ENCODE results near the gene CIART. TPM values are rescaled to one million over a fixed set of nuclear protein-coding genes. Genes with fewer than 3 reads are reported as not detected.

The CIART gene
- total and polyA plus RNA-seq, 2 of the 8 experiments (the other 6 are each of a cell fraction or from before 2014, with no cell fraction given): 9.6 to 33.3 TPM

- H3K23me2 ChIP-seq (ENCODE audit: low read depth, low read length): peaks cover 21% of the 10 kb centered on the region
- H4K8ac ChIP-seq (ENCODE audit: extremely low read depth, insufficient read depth, low read length): no peak overlapping the region
- DNase-seq (ENCODE audit: low read depth in 1 of 2, low spot score in 2 of 2) (no peak), FAIRE-seq (no peak)
- ChIA-PET CTCF (ENCODE audit: partially characterized antibody) (interaction anchor here (0.6 to 17.5 kb wide), 6 partner anchors 8 to 52 kb away, joined by 3 to 326 read pairs (median 4); partner anchors contain the start of genes APH1A, C1orf54 and CIART), POLR2A (ENCODE audit: partially characterized antibody) (interaction anchor here (0.6 to 19.4 kb wide), 10 partner anchors 10 to 287 kb away, joined by 3 to 535 read pairs (median 4); partner anchors contain the start of genes ADAMTSL4, APH1A, C1orf54 and CIART)
- no peak overlapping the region for H2AK5ac ChIP-seq (ENCODE audit: low read depth, low read length)
- no peak overlapping the region for H3K27ac ChIP-seq (ENCODE audit: low read depth, low read length)
- H3K4me1 ChIP-seq (replicated peaks in 1 of 4; ENCODE audit: control insufficient read depth in 3 of 4, insufficient read depth in 4 of 4, low read length in 3 of 4): peaks cover 2 to 10% (median 7%) of the 10 kb centered on the region in 4 experiments; a peak in 6 of 7 replicates
- peaks cover under 1 to 4% of the 10 kb centered on the region in 2 experiments for H4K20me1 ChIP-seq (replicated peaks in 1 of 2; ENCODE audit: control insufficient read depth in 1 of 2, insufficient read depth in 2 of 2, low read length in 2 of 2)
- 92% methylated on average over 6 of the region's 6 CpGs; no CpG with 5 or more reads in 1 of the 2 experiments for WGBS, 2 experiments (ENCODE audit: extremely low coverage in 1 of 2, insufficient coverage in 1 of 2, insufficient read length in 1 of 2, insufficient replicate concordance in 2 of 2, low coverage in 1 of 2, low lambda C conversion rate in 2 of 2, missing lambda C conversion rate in 1 of 2)
- no peak overlapping the region for H3K23ac ChIP-seq (ENCODE audit: insufficient read length)
- peaks cover 4 to 35% of the 10 kb centered on the region in 2 experiments for H3K79me2 ChIP-seq (ENCODE audit: control insufficient read depth in 1 of 2, insufficient read depth in 2 of 2, low read length in 2 of 2)
- TF ChIP-seq POLR2AphosphoS5 (IDR thresholded peaks at IDR 0.05; ENCODE audit: low read depth, low read length): no peak
- TF ChIP-seq GTF2F1 (IDR thresholded peaks at IDR 0.05; ENCODE audit: borderline replicate concordance, low read depth, low read length): no peak
- no peak; a peak in 1 of 3 replicates for TF ChIP-seq POLR2A (IDR thresholded peaks at IDR 0.05; ENCODE audit: control extremely low read depth in 1 of 2, low read depth in 2 of 2, low read length in 2 of 2)
- TF ChIP-seq ZNF274 (IDR thresholded peaks at IDR 0.05; ENCODE audit: borderline replicate concordance, extremely low read depth, low read length): no peak
- no peak for TF ChIP-seq EP300 (IDR thresholded peaks at IDR 0.05; ENCODE audit: borderline replicate concordance in 1 of 2, low read depth in 2 of 2, low read length in 2 of 2)
- H3K9ac ChIP-seq (replicated peaks in 1 of 4; ENCODE audit: extremely low read depth in 1 of 4, low read depth in 3 of 4, low read length in 3 of 4): no peak overlapping the region
- H2BK20ac ChIP-seq (ENCODE audit: low read length): no peak overlapping the region
- H3K4me3 ChIP-seq (ENCODE audit: extremely low read depth in 1 of 4, insufficient read depth in 2 of 4, low read depth in 3 of 4, low read length in 4 of 4): no peak overlapping the region
- no peaks in the 10 kb centered on the region for H3K27me3 ChIP-seq (replicated peaks in 1 of 4; ENCODE audit: control insufficient read depth in 3 of 4, extremely low read depth in 1 of 4, insufficient read depth in 3 of 4, low read length in 3 of 4)
- no peaks in the 10 kb centered on the region for H3K9me3 ChIP-seq (ENCODE audit: insufficient read depth in 2 of 2, low read depth in 1 of 2, low read length in 1 of 2)
- H2BK5ac ChIP-seq (ENCODE audit: low read depth, low read length): no peak overlapping the region
- H3K14ac ChIP-seq (ENCODE audit: insufficient read length): no peak overlapping the region
- no peak overlapping the region for H2BK12ac ChIP-seq (ENCODE audit: low read depth, low read length)
- H2AFZ ChIP-seq (ENCODE audit: low read length): no peak overlapping the region
- H3K18ac ChIP-seq (ENCODE audit: extremely low read depth, low read length): no peak overlapping the region
- H3K56ac ChIP-seq (replicated peaks; ENCODE audit: insufficient read length, low read depth, low read length): no peak overlapping the region
- H3K4me2 ChIP-seq (ENCODE audit: insufficient read depth in 1 of 2, low read depth in 2 of 2, low read length in 2 of 2): no peak overlapping the region
- H3K79me1 ChIP-seq (ENCODE audit: low read depth, low read length): peaks cover 12% of the 10 kb centered on the region; the same call in 1 of the 2 replicates
- no peak overlapping the region for H4K5ac ChIP-seq (ENCODE audit: insufficient read length, low read depth, low read length)
- no peak overlapping the region for H3K4ac ChIP-seq (replicated peaks; ENCODE audit: insufficient read length, low read depth, low read length)
- no peak overlapping the region for H4K91ac ChIP-seq (replicated peaks; ENCODE audit: insufficient read length, low read length)
- peaks cover 24 to 60% (median 48%) of the 10 kb centered on the region in 4 experiments for H3K36me3 ChIP-seq (ENCODE audit: control insufficient read depth in 2 of 4, insufficient read depth in 4 of 4, low read length in 3 of 4)
- H2BK120ac ChIP-seq (replicated peaks; ENCODE audit: low read depth, low read length): no peak overlapping the region
- no peak overlapping the region for H2BK15ac ChIP-seq (ENCODE audit: low read length)
These were observed 19.7 kb upstream of the CIART start for GRCh38 chr1:150262388-150263320.
